ENCODE results near the gene TTC9. TPM values are rescaled to one million over a fixed set of nuclear protein-coding genes. Genes with fewer than 3 reads are reported as not detected.

The TTC9 gene
- total and polyA plus RNA-seq, 3 donors from 2014 or later: 1.5 to 2.4 (median 2.4) TPM

GRCh38 chr14:70665448-70666360 is 24.0 kb downstream of the TTC9 start:
- Histone ChIP-seq H3K27ac (no peak overlapping the region), H3K9me3 (no peaks in the 10 kb centered on the region), H3K4me3 (no peak overlapping the region), H3K36me3 (ENCODE audit: low read depth, missing control alignments) (no peaks in the 10 kb centered on the region), H3K27me3 (no peaks in the 10 kb centered on the region), H3K4me1 (no peaks in the 10 kb centered on the region)
- no peak for DNase-seq
- intact Hi-C loops (cut with DNase I; ENCODE audit: low total_unique reads): no loop called here
- TF ChIP-seq POLR2A (IDR thresholded peaks at IDR 0.05): no peak
- TF ChIP-seq CTCF (IDR thresholded peaks at IDR 0.05): no peak
- 70 to 79% methylated on average over 8 of the region's 8 CpGs for WGBS, 2 donors

GRCh38 chr14:70666361-70666686 is 24.6 kb downstream of the TTC9 start:
- WGBS, 2 donors: 70 to 78% methylated on average over 1 of the region's 1 CpG
- TF ChIP-seq CTCF (IDR thresholded peaks at IDR 0.05): no peak
- no peak for TF ChIP-seq POLR2A (IDR thresholded peaks at IDR 0.05)
- no peaks in the 10 kb centered on the region for H3K36me3 ChIP-seq (ENCODE audit: low read depth, missing control alignments)
- no peaks in the 10 kb centered on the region for H3K4me1 ChIP-seq
- no peak overlapping the region for H3K4me3 ChIP-seq
- H3K27me3 ChIP-seq: no peaks in the 10 kb centered on the region
- H3K27ac ChIP-seq: no peak overlapping the region
- no peak for DNase-seq
- no peaks in the 10 kb centered on the region for H3K9me3 ChIP-seq
- intact Hi-C loops (cut with DNase I; ENCODE audit: low total_unique reads): no loop called here

GRCh38 chr14:70670992-70671651 is 29.4 kb downstream of the TTC9 start:
- no peak for DNase-seq
- Histone ChIP-seq H3K27ac (no peak overlapping the region), H3K27me3 (no peaks in the 10 kb centered on the region), H3K4me3 (no peak overlapping the region), H3K36me3 (ENCODE audit: low read depth, missing control alignments) (no peaks in the 10 kb centered on the region), H3K4me1 (no peaks in the 10 kb centered on the region), H3K9me3 (no peaks in the 10 kb centered on the region)
- WGBS, 2 donors: 83 to 91% methylated on average over 14 to 15 of the region's 15 CpGs
- TF ChIP-seq POLR2A (IDR thresholded peaks at IDR 0.05) (no peak), CTCF (IDR thresholded peaks at IDR 0.05) (no peak)
- intact Hi-C loops (cut with DNase I; ENCODE audit: low total_unique reads): no loop called here

GRCh38 chr14:70671652-70672644 is 30.2 kb downstream of the TTC9 start:
- DNase-seq: no peak
- Histone ChIP-seq H3K9me3 (no peaks in the 10 kb centered on the region), H3K4me3 (no peak overlapping the region), H3K27me3 (no peaks in the 10 kb centered on the region), H3K4me1 (no peaks in the 10 kb centered on the region), H3K27ac (no peak overlapping the region), H3K36me3 (ENCODE audit: low read depth, missing control alignments) (no peaks in the 10 kb centered on the region)
- 72 to 83% methylated on average over 12 of the region's 12 CpGs for WGBS, 2 donors
- intact Hi-C loops (cut with DNase I; ENCODE audit: low total_unique reads): no loop called here
- no peak for TF ChIP-seq POLR2A (IDR thresholded peaks at IDR 0.05)
- TF ChIP-seq CTCF (IDR thresholded peaks at IDR 0.05): no peak

Measured in testis (tissue), 3 donors.